Omental fat pad (tissue), 4 donors: ENCODE measurements around the gene IDE. TPM values are rescaled to one million over a fixed set of nuclear protein-coding genes. Genes with fewer than 3 reads are reported as not detected.
"Not testable (repeated sequence)": the region's sequence is repeated elsewhere in the genome, so short reads cannot be mapped to it uniquely, and the experiment has no call there.

Experiments
- ATAC-seq: fragments of 150-250 bp; one replicate; pipeline ENCODE4 v1.9.1; 2016; ENCODE audit warnings: mild to moderate bottlenecking, moderate library complexity; ENCODE audit not compliant: low FRiP score
- DNase-seq: peaks from one replicate; pipeline ENCODE4 v3.0.0-alpha.2; 2019; ENCODE audit warnings: low spot score
- total RNA-seq, 4 donors: library from RNA; depleted of rRNA; stranded (reverse); fragments of >200 nt; gene quantifications; one replicate each; pipeline ENCODE4 v1.1.0, GENCODE V29; 2016
- TF ChIP-seq, protein P1 (sequence below), 3 donors: fragments of 450-650 bp; IDR thresholded peaks; one replicate each; pipeline ENCODE4 v1.5.1; 2016 to 2017; ENCODE audit warnings: antibody characterized with exemption in 3 of 3, mild to moderate bottlenecking in 3 of 3, moderate library complexity in 2 of 3

The IDE gene
- total RNA-seq, 4 donors from 2014 or later: 17.4 to 42.7 (median 21.8) TPM

DNA sequence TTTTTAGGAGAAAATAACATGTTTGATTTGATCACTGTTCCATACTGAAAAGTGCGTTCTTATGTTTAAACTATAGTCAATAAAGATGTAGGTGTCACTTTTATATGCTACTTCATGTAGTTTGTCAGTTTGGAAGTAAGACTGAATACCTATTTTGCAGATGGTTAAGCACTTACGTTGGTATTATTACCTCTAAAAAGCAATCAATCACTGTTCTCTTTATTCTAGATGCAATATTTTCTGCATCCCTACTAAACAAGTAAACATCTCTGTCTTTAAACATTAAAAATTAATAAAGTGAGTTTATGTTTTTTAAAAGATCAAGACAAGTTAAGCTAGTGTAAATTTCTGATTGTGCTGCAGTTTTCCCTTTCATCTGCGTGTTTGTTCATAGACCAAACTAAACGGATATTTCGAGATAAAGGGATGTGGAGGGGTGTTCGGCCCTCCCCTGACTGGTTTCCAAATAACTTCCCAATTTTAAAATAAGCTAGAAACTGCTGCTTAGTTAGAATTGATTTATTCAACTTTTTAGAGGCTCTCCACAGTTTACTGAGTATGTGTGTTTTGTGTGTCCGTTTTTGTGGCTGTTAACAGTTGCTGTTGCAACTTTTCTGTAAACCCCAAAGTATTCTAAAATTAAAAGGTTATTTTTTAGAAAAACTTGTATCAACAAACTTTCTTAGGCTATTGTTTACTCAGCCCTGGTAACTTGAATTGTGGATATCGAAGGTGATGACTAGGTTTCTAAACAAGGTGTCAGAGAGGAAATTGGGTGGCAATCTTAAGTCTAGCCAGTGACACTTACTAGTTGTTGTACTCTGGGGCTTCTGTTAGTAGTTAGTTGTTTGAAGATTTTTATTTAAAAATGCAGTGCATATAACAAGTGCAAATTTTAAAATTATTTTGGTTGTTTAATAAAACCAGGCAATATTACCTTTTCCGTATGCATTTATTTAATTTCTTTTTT, 20.0 kb upstream of the IDE start:
- ATAC-seq: no peak
- TF ChIP-seq, protein P1, sequence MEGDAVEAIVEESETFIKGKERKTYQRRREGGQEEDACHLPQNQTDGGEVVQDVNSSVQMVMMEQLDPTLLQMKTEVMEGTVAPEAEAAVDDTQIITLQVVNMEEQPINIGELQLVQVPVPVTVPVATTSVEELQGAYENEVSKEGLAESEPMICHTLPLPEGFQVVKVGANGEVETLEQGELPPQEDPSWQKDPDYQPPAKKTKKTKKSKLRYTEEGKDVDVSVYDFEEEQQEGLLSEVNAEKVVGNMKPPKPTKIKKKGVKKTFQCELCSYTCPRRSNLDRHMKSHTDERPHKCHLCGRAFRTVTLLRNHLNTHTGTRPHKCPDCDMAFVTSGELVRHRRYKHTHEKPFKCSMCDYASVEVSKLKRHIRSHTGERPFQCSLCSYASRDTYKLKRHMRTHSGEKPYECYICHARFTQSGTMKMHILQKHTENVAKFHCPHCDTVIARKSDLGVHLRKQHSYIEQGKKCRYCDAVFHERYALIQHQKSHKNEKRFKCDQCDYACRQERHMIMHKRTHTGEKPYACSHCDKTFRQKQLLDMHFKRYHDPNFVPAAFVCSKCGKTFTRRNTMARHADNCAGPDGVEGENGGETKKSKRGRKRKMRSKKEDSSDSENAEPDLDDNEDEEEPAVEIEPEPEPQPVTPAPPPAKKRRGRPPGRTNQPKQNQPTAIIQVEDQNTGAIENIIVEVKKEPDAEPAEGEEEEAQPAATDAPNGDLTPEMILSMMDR (IDR thresholded peaks at IDR 0.05): no peak
- DNase-seq: no peak

DNA sequence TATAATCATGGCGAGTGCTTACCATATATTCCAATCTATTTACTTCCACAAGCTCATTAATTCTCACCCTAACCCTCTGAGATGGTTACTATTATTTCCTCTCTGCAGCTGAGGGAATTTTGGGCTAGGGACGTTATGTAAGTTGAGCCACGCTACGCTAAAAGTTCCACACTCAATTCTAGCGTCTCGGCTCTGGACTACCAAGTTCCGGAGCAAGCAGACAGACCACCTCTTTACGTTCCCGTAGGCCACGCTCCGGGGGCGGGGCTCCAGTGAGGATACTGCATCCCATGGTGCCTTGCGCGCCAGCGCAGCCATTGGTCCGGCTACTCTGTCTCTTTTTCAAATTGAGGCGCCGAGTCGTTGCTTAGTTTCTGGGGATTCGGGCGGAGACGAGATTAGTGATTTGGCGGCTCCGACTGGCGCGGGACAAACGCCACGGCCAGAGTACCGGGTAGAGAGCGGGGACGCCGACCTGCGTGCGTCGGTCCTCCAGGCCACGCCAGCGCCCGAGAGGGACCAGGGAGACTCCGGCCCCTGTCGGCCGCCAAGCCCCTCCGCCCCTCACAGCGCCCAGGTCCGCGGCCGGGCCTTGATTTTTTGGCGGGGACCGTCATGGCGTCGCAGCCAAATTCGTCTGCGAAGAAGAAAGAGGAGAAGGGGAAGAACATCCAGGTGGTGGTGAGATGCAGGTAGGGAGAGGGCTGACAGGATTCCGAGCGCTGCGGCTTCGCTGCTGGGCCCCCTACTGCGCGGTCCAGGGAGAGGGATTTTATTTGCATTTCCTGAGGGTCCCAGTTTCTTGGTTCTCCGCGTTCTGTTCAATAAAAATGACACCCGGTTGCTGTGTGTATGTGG, 19.1 kb upstream of the IDE start, which contains the start of gene KIF11:
Gene KIF11, plus strand, starts transcription at position 370 of the 858 bp plus-strand sequence. Its CDS starts 246 bp downstream, at position 616.
- TF ChIP-seq, protein P1 (IDR thresholded peaks at IDR 0.05): no peak
- DNase-seq (peak; percentile 95), ATAC-seq (peak; percentile 94)

DNA sequence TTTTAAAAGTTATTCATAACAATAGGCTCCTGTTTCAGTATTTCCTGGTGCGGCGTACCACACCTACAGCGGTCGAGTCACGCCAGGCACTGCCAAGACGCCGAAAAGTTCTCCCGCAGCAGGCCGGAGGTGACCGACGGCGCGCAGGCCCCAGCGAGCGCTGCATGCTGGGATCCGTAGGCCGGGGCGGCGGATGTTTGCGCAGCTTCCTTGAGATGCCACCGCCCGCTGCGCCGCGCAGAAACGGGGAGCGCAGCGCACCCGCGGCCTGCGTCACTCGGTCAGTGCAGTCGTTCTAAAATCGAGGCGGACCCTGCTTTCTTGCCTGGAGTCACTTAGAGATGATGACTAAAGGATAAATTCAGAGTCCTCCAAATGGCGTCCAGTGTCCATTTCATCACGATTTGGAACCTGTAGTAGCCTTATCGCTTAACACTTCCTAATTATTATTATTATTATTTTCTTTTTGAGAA, 17.7 kb upstream of the IDE start:
- TF ChIP-seq, protein P1 (IDR thresholded peaks at IDR 0.05): no peak
- DNase-seq (peak; percentile 56), ATAC-seq (peak; percentile 94)

DNA sequence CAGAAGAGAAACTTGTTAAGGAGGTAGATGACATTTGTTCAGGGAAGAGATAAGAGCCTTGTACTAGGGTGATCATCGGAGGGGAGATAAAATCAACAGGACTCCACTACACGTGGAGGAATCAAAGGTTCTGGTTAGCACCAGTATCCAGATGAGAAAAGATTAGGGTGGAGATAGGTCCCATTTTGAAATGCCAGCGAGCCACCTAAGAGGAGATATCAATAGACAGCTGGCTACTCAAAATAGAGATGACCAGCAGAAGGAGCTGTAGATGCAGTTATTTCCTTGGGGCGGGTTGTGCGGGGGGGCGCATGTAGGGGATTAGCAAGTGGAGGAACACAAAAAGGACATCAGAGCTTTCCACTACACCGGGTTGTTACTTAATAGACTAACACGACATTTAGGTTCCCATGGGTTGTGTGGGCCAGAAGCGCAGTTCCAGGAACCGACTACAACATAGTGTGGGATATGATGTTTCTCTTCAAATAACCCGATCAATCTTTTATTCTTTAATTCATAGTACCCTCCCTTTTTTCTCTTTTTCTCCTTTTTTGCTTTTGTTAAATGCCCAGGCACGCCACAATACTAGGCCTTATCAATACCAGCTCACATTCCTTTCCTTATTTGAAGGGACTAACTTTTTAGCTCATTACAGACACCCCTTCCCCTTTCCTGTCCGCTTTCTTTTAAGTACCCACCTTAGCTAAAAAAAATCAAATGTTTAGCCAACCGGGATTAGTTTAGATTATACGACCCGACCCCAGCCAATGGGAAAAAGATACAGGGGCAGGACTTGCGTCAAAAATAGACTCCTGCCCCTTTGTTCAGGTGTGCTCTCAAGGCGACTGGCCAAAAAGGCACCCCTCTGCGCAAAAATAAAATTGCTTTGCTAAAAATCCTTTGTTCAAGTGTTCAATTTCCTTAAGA, 17.0 kb upstream of the IDE start:
- DNase-seq (no peak), ATAC-seq (no peak)
- TF ChIP-seq, protein P1 (IDR thresholded peaks at IDR 0.05): no peak

DNA sequence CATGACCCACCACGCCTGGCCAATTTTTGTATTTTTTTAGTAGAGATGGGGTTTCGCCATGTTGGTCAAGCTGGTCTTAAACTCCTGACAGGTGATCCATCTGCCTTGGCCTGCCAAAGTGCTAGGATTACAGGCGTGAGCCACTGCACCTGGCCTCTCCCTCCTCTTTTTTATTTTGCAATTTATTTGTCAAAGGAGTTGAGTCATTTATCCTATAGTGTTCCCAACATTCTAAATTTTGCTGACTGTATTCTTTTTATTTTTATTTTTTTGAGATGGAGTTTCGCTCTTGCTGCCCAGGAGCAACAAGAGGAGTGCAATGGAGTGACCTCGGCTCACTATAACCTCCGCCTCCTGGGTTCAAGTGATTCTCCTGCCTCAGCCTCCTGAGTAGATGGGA, 8.5 kb upstream of the IDE start:
- DNase-seq, ATAC-seq: not testable (repeated sequence)

DNA sequence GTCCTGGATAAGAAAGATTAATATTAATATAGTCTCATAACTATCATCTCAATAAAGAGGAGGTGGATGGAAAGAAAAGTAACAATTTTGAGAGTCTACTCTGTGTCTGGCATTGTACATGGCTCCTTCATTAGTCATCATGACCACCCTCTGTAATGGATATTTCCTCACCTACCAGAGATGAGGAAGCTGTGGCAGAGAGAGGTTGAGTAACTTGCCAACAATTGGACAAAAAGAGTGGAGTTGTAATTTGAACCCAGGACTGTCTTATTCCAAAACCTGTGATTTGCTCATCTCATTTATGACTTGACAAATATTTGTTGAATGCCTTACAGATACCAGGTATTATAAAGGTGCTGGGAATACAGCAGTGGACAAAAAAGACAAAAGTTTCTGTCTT, 2.1 kb upstream of the IDE start:
- ATAC-seq (no peak), DNase-seq (no peak)
- TF ChIP-seq, protein P1 (IDR thresholded peaks at IDR 0.05): no peak
